KBM-7 (cell line): ENCODE measurements around the gene NARF.
"Not testable (repeated sequence)": the region's sequence is repeated elsewhere in the genome, so short reads cannot be mapped to it uniquely, and the experiment has no call there.

Source experiments
- DNase-seq: peaks from one replicate; pipeline ENCODE4 v3.0.0-alpha.2; 2015
- in situ Hi-C: fragments of 300-500 bp; cut with MboI; formaldehyde crosslinking; loops from 2 replicates; pipeline ENCODE4 v1.14.3; 2020; ENCODE audit warnings: low sequenced_read_pairs, low pct_unique_long_range_greater_than_20kb, mixed read lengths

NARF gene

DNA sequence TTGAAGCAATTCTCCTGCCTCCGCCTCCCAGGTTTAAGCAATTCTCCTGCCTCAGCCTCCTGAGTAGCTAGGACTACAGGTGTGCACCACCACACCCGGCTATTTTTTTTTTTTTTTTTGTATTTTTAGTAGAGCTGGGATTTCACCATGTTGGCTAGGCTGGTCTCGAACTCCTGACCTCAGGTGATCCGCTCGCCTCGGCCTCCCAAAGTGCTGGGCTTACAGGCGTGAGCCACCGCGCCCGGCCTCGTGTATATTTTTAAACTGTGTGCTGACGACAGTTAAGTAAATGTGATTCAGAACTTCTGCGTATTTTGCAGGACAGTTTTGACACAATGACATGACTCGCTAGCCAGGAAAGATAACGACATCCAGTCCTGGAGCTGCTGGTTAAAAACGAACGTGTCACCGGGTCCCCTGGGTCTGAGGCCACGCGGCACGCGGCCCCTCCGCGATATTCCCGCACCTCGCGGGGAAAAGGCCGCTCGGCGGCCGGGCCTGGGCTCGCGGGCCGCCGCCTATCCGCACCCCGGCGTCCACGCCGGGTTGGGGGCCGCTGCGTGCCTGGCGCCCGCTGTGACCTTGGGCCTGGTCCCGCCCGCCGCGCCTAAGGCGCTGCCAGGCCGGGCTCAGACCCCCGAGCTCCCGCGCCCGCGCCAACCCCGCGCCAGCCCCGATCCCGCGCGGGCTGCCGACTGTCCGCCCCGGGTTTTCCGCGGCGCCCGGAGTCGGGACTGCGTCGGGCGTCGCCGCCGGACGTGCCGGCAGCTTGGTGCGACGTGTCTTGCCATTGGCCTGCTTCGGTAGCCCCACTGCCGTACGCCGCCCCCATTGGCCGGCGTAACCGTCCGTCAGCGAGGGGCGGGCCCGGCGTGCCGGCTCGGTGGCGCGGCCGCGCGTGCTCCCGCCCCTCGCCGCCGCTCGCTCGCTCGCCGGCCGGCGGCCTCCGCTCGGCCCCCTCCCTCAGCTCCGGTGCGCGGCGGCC is 60.6 kb downstream of the NARF start, which contains the start of gene FOXK2:
TSS of gene FOXK2 (plus strand) at position 907 of the 985 bp plus-strand sequence. CDS start 157 bp downstream, outside the sequence.
- in situ Hi-C loops = no loop called here
- peak; percentile 92 for DNase-seq

DNA sequence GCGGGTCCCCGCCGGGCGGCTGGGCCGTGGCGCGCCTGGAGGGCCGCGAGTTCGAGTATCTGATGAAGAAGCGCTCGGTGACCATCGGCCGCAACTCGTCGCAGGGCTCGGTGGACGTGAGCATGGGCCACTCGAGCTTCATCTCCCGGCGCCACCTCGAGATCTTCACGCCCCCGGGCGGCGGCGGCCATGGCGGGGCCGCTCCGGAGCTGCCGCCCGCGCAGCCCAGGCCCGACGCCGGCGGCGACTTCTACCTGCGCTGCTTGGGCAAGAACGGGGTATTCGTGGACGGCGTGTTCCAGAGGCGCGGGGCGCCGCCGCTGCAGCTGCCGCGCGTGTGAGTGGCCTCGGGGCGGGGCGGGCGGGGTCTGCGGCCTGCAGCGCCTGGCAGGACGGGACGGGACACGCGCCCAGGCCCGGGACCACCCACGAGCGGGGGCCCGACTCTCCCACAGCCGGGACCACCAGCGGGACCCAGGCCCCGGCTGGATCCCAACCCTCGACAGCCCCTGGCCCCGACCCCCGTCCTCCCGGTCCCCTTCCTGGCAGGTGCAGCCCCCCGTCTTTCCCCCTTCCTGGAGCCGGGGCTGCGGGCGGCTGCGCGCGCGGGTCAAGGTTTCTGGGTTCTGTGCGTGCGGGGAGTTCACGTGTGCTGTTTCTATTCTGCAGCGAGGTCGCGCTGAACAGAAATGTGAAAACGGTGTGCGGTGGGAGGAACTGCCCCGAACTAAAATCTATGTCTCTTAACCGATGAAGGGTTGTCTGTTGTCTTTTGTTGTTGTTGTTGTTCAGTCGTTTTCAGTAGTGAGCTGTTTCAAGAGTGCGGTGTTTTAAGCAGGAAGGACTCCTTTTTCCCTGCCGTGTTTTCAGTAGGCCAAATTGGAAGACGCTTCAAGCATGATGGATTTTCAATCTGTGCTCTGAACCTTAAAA is 61.7 kb downstream of the NARF start:
- peak; percentile 49 for DNase-seq
- in situ Hi-C loops = no loop called here

DNA sequence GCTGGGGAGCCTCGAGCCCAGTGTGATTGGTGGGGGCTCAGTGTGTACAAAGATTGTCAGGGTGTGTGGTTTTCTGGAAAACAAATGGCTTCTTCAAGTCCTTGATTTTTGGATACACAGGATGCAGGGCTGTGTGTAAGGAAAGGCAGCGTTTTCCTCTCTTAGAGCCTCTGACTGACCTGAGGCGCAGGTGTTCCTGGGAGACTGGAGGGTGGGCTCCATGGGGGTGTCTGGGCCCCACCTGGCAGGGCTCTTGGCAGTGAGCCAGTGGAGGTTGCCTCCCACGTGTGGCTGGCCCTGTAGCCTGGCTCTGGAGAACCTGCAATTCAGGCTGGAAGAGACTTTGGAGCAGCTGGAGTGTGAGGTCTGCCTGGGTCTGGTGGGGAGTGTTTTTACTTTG is 66.0 kb downstream of the NARF start:
- DNase-seq = no peak
- in situ Hi-C loops = no loop called here

DNA sequence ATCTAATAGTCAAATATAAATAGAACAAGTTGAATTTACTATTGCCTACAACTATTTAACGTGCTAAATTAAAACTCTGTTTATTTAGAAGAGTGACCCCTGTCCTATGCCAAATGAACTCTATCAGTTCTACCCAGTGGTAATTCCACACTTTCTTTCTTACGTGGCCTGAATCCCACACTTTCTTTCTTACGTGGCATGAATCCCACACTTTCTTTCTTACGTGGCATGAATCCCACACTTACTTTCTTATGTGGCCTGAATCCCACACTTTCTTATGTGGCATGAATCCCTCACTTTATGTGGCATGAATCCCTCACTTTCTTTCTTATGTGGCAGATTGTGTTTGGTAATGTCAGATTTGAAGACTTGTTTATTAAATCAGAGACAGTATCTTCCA is 67.2 kb downstream of the NARF start:
- DNase-seq = no peak
- in situ Hi-C loops = no loop called here

DNA sequence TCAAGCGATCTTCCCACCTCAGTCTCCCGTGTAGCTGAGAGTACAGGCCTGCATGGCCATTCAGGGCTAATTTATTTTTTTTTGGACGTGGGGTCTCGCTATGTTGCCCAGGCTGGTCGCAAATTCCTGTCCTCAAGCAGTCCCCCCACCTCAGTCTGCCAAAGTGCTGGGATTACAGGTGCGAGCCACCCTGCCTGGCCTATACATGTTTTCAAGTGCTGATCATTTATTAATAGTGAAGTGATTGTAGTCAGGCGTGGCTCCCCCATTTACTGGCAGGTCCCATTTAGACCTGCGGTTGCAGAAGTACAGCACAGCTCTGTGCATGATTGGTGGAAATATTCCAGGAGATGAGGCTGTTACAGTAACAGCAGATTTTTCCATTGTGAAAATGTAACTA is 69.4 kb downstream of the NARF start:
- DNase-seq = no peak
- in situ Hi-C loops = no loop called here

DNA sequence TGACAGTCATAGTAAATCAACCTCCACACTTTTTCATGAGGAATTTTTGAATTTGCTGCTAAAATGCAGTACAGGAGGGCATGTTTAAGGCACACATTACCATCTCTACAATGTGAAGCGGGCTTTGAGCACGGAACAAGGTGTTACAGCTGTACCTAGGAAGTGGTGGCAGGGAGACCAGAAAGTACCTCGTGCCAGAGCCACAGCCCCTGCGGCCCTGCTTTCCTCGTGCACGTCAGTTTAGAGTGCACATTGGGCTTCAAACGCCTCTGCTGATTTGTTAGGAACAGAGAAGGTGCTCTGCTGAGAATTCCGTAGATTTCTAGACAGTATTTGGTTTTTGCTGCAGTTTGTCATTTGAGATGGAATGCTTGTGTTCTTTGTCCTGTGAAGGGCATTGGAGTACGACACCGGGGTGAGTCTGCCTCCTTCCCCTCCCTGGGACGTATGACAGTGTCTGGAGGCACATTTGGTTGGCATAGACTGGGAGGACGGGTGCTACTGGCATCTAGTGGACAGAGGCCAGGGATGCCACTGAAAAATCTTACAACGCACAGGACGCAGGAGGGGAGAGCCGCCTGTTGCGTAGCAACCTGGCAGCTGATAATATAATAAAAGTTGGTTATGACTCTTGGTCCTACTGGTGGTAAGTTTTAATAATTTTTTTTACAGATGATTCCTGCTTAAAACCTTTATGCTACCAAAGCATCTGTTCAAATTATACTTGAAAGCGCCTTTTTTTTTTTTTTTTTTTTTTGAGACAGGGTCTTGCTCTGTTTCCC is 70.1 kb downstream of the NARF start:
- no peak for DNase-seq
- in situ Hi-C loops = no loop called here

DNA sequence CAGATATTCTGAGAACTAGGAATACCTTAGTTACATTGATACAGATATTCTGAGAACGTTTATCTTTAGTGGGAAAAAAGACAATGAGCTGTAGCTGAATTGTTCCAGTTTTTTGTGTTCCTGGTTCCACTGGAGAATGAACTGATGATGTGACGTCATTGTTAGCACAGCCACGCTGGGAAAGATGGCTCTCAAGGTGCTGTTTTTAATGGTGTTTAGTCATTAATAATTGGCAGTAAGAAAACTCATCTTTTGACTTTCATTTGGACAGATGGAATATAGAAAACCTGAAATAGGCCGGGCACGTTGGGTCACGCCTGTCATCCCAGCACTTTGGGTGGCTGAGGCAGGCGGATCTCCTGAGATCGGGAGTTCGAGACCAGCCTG is 71.4 kb downstream of the NARF start:
- in situ Hi-C loops = no loop called here
- no peak for DNase-seq

DNA sequence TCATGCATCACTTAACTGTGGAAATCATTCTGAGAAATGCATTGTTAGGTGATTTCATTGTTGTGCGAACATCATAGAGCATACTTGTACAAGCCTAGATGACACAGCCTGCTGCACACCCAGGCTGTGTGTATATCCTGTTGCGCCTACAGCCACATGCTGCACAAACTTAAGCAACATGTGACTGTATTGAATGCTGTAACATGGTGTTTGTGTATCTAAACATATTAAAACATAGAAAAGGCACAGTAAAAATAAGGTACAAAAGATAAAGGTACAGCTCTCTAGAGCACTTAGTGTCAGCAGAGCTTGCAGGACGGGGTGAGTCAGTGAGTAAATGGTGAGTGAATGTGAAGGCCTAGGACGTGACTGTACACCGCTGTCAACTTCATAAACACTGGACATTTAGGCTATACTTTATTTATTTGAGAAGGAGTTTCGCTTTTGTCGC is 72.9 kb downstream of the NARF start:
- in situ Hi-C loops = no loop called here
- DNase-seq = no peak

DNA sequence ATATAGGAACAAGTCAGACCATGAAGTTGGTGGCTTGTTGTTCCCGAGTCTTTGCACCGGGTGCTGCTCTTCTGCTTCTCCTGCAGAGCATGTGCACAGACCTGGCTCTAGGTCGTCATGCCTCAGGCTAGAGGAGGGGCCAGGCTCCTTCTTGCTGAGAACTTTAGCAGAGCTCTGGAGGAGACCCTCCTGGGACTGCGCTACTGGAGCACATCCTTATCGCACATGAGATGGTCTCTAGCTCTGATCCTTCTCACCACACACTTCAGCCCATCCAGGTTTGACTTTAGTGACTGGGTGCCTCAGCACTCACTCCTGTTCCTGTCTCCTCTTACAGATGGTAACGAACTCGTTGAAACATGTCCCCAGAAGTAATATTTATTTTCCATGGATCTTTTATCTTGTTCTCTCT is 75.9 kb downstream of the NARF start:
- in situ Hi-C loops = no loop called here
- DNase-seq = no peak

DNA sequence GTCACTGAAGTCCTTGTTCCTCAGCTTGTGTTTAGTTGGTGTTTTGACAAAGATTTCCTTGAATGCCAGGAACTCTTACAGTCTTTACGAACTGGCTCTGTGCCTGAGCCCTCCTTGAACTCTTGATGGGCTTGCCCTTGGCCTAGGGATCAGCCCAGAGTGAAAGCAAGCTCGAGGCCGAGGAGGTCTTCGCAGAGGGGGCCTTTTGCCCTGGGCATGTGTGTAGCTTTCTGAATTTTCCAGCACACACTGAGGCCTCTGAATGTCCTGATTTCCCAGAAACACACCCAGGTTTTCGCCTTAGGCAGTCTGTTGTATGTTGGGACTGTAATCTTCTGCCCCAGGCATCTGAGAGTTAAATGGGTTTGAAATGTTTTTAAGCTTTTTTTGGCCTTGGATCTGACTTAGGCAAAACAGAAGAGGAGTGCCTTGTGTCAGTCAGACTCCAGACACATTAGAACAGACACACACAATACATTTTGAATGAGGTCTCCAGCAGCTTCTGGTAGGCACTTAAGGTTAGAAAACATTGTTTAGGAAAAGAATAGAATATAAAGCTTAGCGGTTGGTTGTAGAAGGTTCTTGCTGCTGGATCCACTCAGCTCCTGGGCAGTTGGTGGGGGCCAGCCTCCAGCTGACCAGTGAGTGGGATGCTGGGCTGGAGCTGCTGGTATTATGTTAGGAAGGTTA is 78.1 kb downstream of the NARF start:
- DNase-seq = no peak

DNA sequence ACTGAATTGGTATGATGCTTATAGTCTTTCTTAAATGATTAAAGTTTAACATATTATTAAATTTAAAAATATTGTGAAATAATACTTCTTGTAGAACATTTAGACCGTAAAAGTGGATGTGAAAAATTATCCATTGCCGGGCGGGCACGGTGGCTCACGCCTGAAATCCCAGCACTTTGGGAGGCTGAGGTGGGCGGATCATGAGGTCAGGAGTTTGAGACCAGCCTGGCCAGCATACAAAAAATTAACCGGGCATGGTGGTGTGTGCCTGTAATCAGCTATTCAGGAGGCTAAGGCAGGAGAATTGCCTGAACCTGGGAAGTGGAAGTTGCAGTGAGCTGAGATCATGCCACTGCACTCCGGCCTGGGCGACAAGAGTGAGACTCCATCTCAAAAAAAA is 78.7 kb downstream of the NARF start:
- in situ Hi-C loops, DNase-seq: not testable (repeated sequence)

More for the DNA sequence above, 78.1 kb downstream of the NARF start:
- in situ Hi-C loops = no loop called here

DNA sequence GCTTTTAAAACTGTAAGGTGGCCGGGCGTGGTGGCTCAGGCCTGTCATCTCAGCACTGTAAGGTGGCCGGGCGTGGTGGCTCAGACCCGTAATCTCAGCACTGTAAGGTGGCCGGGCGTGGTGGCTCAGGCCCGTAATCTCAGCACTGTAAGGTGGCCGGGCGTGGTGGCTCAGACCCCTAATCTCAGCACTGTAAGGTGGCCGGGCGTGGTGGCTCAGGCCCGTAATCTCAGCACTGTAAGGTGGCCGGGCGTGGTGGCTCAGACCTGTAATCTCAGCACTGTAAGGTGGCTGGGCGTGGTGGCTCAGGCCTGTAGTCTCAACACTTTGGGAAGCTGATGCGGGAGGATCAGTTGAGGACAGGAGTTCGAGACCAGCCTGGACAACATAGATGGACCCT is 80.5 kb downstream of the NARF start:
- in situ Hi-C loops, DNase-seq: not testable (repeated sequence)
